Liver (tissue), 9 donors: ENCODE data around the gene CYP2C8. TPM values are rescaled to one million over a fixed set of nuclear protein-coding genes. Genes with fewer than 3 reads are reported as not detected.
A peak's percentile ranks its signal among the peaks of the same experiment; 100 is the strongest.

ENCODE experiments used
- DNase-seq: peaks from one replicate; pipeline ENCODE4 v3.0.0-alpha.2; 2017; ENCODE audit warnings: low spot score
- H3K27ac ChIP-seq, 2 donors: one replicate each; pipeline ENCODE4 v1.7.0; 2013; ENCODE audit warnings: inconsistent platforms in 2 of 2, low read length in 2 of 2, control low read depth in 1 of 2, low read depth in 1 of 2, mild to moderate bottlenecking in 1 of 2
- H3K27me3 ChIP-seq, 4 donors: one replicate each; pipeline versions ENCODE4 v1.6.1 to v1.7.0; 2013; ENCODE audit warnings: low read length in 3 of 4, inconsistent platforms in 1 of 4, mild to moderate bottlenecking in 1 of 4, moderate library complexity in 1 of 4; ENCODE audit not compliant: control insufficient read depth in 4 of 4, insufficient read depth in 4 of 4
- H3K36me3 ChIP-seq, 4 donors: one replicate each; pipeline versions ENCODE4 v1.6.1 to v1.7.0; 2013; ENCODE audit warnings: low read length in 3 of 4, mild to moderate bottlenecking in 3 of 4, low read depth in 1 of 4, moderate library complexity in 1 of 4; ENCODE audit not compliant: control insufficient read depth in 4 of 4, insufficient read depth in 3 of 4
- H3K4me1 ChIP-seq, 4 donors: one replicate each; pipeline versions ENCODE4 v1.6.1 to v1.7.0; 2013; ENCODE audit warnings: low read length in 3 of 4, mild to moderate bottlenecking in 3 of 4, moderate library complexity in 1 of 4; ENCODE audit not compliant: control insufficient read depth in 4 of 4, insufficient read depth in 4 of 4
- H3K4me3 ChIP-seq, 3 donors: one replicate each; pipeline versions ENCODE4 v1.6.1 to v1.7.0; 2013; ENCODE audit warnings: low read length in 3 of 3, control low read depth in 1 of 3, low read depth in 1 of 3, mild to moderate bottlenecking in 1 of 3
- H3K9ac ChIP-seq, 2 donors: one replicate each; pipeline ENCODE4 v1.7.0; 2013; ENCODE audit warnings: low read length in 2 of 2, mild to moderate bottlenecking in 2 of 2, moderate library complexity in 2 of 2, control low read depth in 1 of 2, low read depth in 1 of 2
- H3K9me3 ChIP-seq, 4 donors: one replicate each; pipeline versions ENCODE4 v1.6.1 to v1.7.0; 2013; ENCODE audit warnings: low read length in 3 of 4; ENCODE audit not compliant: control insufficient read depth in 4 of 4
- EGR1 ChIP-seq, 2 donors: IDR thresholded peaks; 2 replicates each; pipeline ENCODE4 v1.6.1; 2016 to 2018; ENCODE audit warnings: antibody characterized with exemption in 2 of 2, low read depth in 2 of 2
- FOXA1 ChIP-seq: IDR thresholded peaks from 2 replicates; pipeline ENCODE4 v1.6.1; 2016; ENCODE audit warnings: antibody characterized with exemption
- FOXA2 ChIP-seq: IDR thresholded peaks from 2 replicates; pipeline ENCODE4 v1.6.1; 2016; ENCODE audit warnings: antibody characterized with exemption
- GABPA ChIP-seq, 2 donors: IDR thresholded peaks in 1 of 2; conservative IDR thresholded peaks in 1 of 2; 2 replicates each; pipeline ENCODE4 v1.6.1; 2016; ENCODE audit warnings: antibody characterized with exemption in 2 of 2, mild to moderate bottlenecking in 1 of 2, moderate library complexity in 1 of 2
- HNF4A ChIP-seq, 2 donors: conservative IDR thresholded peaks; 2 replicates each; pipeline ENCODE4 v1.6.1; 2016; ENCODE audit warnings: antibody characterized with exemption in 2 of 2, mild to moderate bottlenecking in 2 of 2
- HNF4G ChIP-seq: IDR thresholded peaks from 2 replicates; pipeline ENCODE4 v1.6.1; 2016; ENCODE audit warnings: antibody characterized with exemption
- JUND ChIP-seq, 2 donors: IDR thresholded peaks; 2 replicates each; pipeline ENCODE4 v1.6.1; 2016; ENCODE audit warnings: antibody characterized with exemption in 2 of 2
- NR2F2 ChIP-seq: IDR thresholded peaks from 2 replicates; pipeline ENCODE4 v1.6.1; 2016; ENCODE audit warnings: antibody characterized with exemption
- RAD21 ChIP-seq, 2 donors: IDR thresholded peaks; 2 replicates each; pipeline ENCODE4 v1.6.1; 2016; ENCODE audit warnings: antibody characterized with exemption in 2 of 2, mild to moderate bottlenecking in 2 of 2
- RXRA ChIP-seq, 2 donors: IDR thresholded peaks; 2 replicates each; pipeline ENCODE4 v1.6.1; 2017 to 2018; ENCODE audit warnings: antibody characterized with exemption in 2 of 2, mild to moderate bottlenecking in 1 of 2
- SP1 ChIP-seq: IDR thresholded peaks from 2 replicates; pipeline ENCODE4 v1.6.1; 2018; ENCODE audit warnings: antibody characterized with exemption, mild to moderate bottlenecking
- TAF1 ChIP-seq: conservative IDR thresholded peaks from 2 replicates; pipeline ENCODE4 v1.6.1; 2016; ENCODE audit warnings: antibody characterized with exemption, mild to moderate bottlenecking
- YY1 ChIP-seq: IDR thresholded peaks from 2 replicates; pipeline ENCODE4 v1.6.1; 2016; ENCODE audit warnings: antibody characterized with exemption, mild to moderate bottlenecking
- WGBS: extraction: QIAGEN DNeasy Blood & Tissue Kit; methylation state at CpG from one replicate; pipeline ENCODE4 v1.1.7; 2013; 5-methylcytosine and 5-hydroxymethylcytosine counted together
- polyA plus RNA-seq, 2 donors: library from polyadenylated mRNA; stranded (reverse) in 1 of 2; unstranded in 1 of 2; fragments of 200-250 nt in 1 of 2; fragments of >200 nt in 1 of 2; fragmentation: Nextera tagmentation in 1 of 2; extraction: Ambion mirVana in 1 of 2; gene quantifications; one replicate each; pipeline versions ENCODE4 v1.2.1 to v1.2.3, GENCODE V29; 2013 to 2015
- total RNA-seq, 2 donors: library from RNA; depleted of rRNA; stranded (reverse); fragments of >200 nt; gene quantifications; one replicate each; pipeline ENCODE4 v1.2.3, GENCODE V29; 2014
- TF ChIP-seq, protein P1 (sequence below): IDR thresholded peaks from 2 replicates; pipeline ENCODE4 v1.6.1; 2016; ENCODE audit warnings: antibody characterized with exemption
- TF ChIP-seq, protein P2 (sequence below): IDR thresholded peaks from 2 replicates; pipeline ENCODE4 v1.6.1; 2016; ENCODE audit warnings: antibody characterized with exemption, mild to moderate bottlenecking
- TF ChIP-seq, protein P3 (sequence below): IDR thresholded peaks from 2 replicates; pipeline ENCODE4 v1.6.1; 2016; ENCODE audit warnings: antibody characterized with exemption
- TF ChIP-seq, protein P4 (sequence below): IDR thresholded peaks from 2 replicates; pipeline ENCODE4 v1.6.1; 2016; ENCODE audit warnings: antibody characterized with exemption
- TF ChIP-seq, protein P5 (sequence below): fragments of 150-350 bp; IDR thresholded peaks from 2 replicates; pipeline ENCODE4 v1.5.1; 2017; ENCODE audit warnings: improper control_type of control experiment, low read depth, low read length; ENCODE audit not compliant: missing input control
- donor health status: healthy.
- donor health status: healthy.
- donor health status: healthy.
- donor health status: healthy.
- donor health status: healthy.

The CYP2C8 gene
- total and polyA plus RNA-seq, 4 donors: 0.33 to 1,126 (median 732) TPM

DNA sequence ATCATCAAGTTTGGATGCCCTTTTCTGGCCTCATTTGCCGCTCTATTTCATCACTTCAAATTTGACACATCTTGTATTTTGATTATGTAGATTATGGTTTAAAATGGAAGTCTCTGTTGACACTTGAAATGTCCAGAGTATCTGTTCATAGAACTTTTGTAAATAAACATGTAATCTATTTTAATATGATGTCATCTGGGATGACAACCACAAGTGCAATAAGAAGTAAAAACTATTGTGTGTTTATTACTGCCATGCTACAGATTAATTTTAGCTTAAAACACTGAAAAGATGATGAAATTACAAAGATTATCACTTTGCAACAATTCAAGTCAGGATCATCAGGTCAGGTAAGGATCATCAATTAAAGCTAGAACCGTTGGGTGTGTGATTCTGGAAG, 30.0 kb downstream of the CYP2C8 start (continued):
- TF ChIP-seq, protein P1, sequence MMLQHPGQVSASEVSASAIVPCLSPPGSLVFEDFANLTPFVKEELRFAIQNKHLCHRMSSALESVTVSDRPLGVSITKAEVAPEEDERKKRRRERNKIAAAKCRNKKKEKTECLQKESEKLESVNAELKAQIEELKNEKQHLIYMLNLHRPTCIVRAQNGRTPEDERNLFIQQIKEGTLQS: no peak
- no peak for TF ChIP-seq RAD21 (IDR thresholded peaks at IDR 0.05)

DNA sequence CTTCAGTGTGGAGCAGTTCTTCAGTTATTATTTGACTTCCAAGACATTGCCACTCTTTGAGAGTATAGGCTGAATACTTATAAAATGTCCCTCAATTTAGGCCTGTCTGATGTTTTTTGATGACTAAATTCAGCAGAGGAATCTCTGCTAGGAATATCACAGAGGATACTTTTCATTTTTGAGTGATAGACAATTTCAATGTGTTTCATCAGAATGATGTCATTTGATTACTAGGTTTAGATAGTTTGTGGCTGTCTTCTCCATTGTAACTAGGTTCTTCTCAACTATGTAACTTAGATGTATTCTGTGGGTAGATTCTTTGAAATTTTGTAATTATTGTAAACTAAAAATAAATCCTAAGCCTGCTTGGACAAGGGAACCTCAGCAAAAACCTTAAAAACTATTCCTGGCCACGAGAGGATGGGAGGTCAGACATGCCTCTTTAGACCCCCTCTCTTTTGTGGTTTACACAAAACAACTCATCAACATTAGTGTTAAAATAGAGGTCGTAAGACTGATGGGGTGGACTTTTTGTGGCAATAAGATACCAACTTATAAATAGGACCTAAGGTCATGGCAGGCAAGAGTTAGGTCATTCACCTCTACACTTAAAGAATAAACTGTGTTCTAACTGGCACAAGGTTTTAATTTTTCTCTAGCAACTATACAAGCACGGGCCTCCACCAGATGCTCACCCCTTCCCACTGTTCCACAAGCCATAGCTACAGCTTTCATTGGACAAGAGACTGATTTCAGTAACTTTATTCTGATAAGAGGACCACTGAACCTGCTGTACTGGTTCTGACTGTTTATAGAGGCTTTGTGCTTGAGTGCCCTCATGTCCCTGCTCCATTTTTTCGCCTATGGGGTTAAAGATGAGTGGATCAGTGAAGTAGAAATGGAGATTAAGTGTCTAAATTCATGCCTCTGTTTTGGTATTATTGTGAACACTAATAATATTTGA, 33.7 kb downstream of the CYP2C8 start:
- Histone ChIP-seq H3K4me3 (no peak overlapping the region), H3K9me3 (no peaks in the 10 kb centered on the region), H3K9ac (no peak overlapping the region), H3K36me3 (peaks cover 2 to 41% (median 32%) of the 10 kb centered on the region in 4 donors), H3K27ac (peak overlapping the region; percentile 32 to 47), H3K4me1 (no peaks in the 10 kb centered on the region), H3K27me3 (no peaks in the 10 kb centered on the region)
- 25% methylated on average over 4 of the region's 4 CpGs for WGBS
- peak in 1 of 2 donors; percentile 30 for TF ChIP-seq JUND (IDR thresholded peaks at IDR 0.05)
- peak; percentile 69 to 78 for TF ChIP-seq RXRA (IDR thresholded peaks at IDR 0.05)
- peak in 1 of 2 donors; percentile 44 for TF ChIP-seq EGR1 (IDR thresholded peaks at IDR 0.05; ENCODE audit: low read depth in 2 of 2)
- no peak for TF ChIP-seq TAF1
- TF ChIP-seq HNF4A (conservative IDR thresholded peaks at IDR 0.05): peak in 1 of 2 donors; percentile 9
- TF ChIP-seq, protein P2, sequence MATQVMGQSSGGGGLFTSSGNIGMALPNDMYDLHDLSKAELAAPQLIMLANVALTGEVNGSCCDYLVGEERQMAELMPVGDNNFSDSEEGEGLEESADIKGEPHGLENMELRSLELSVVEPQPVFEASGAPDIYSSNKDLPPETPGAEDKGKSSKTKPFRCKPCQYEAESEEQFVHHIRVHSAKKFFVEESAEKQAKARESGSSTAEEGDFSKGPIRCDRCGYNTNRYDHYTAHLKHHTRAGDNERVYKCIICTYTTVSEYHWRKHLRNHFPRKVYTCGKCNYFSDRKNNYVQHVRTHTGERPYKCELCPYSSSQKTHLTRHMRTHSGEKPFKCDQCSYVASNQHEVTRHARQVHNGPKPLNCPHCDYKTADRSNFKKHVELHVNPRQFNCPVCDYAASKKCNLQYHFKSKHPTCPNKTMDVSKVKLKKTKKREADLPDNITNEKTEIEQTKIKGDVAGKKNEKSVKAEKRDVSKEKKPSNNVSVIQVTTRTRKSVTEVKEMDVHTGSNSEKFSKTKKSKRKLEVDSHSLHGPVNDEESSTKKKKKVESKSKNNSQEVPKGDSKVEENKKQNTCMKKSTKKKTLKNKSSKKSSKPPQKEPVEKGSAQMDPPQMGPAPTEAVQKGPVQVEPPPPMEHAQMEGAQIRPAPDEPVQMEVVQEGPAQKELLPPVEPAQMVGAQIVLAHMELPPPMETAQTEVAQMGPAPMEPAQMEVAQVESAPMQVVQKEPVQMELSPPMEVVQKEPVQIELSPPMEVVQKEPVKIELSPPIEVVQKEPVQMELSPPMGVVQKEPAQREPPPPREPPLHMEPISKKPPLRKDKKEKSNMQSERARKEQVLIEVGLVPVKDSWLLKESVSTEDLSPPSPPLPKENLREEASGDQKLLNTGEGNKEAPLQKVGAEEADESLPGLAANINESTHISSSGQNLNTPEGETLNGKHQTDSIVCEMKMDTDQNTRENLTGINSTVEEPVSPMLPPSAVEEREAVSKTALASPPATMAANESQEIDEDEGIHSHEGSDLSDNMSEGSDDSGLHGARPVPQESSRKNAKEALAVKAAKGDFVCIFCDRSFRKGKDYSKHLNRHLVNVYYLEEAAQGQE: no peak
- DNase-seq: no peak

DNA sequence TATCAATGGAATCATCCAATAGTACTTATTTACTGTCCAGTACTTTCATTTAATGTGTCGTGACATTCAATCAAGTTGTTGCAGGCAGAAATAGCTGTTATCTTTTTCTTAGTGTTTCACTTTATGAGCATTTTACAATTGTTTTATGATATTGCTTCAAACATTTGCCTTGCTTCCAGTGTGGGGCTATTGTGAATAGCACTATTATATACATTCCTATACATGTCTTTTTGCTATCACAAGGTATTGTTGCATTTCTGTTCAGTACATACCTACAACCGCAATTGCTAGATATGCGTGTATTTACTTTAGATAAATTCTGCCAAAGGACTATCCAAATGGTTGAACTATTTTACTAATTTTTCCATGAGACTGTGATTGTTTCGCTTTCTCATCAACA, 34.9 kb downstream of the CYP2C8 start:
- DNase-seq: no peak
- H3K27me3 ChIP-seq: no peaks in the 10 kb centered on the region
- H3K36me3 ChIP-seq: peaks cover 2 to 29% (median 20%) of the 10 kb centered on the region in 4 donors
- H3K4me1 ChIP-seq: no peaks in the 10 kb centered on the region
- H3K4me3 ChIP-seq: no peak overlapping the region
- H3K27ac ChIP-seq: no peak overlapping the region
- H3K9me3 ChIP-seq: no peaks in the 10 kb centered on the region
- WGBS: 52% methylated on average over 4 of the region's 4 CpGs
- H3K9ac ChIP-seq: no peak overlapping the region
- TF ChIP-seq TAF1 (no peak), RXRA (IDR thresholded peaks at IDR 0.05) (no peak), EGR1 (IDR thresholded peaks at IDR 0.05; ENCODE audit: low read depth in 2 of 2) (no peak), HNF4G (no peak), FOXA2 (no peak), NR2F2 (no peak), YY1 (no peak), GABPA (IDR thresholded peaks at IDR 0.05 in 1 of 2, conservative IDR thresholded peaks at IDR 0.05 in 1 of 2) (no peak), HNF4A (conservative IDR thresholded peaks at IDR 0.05) (no peak), SP1 (no peak), JUND (IDR thresholded peaks at IDR 0.05) (no peak), FOXA1 (no peak), RAD21 (IDR thresholded peaks at IDR 0.05) (no peak)
- TF ChIP-seq, protein P3, sequence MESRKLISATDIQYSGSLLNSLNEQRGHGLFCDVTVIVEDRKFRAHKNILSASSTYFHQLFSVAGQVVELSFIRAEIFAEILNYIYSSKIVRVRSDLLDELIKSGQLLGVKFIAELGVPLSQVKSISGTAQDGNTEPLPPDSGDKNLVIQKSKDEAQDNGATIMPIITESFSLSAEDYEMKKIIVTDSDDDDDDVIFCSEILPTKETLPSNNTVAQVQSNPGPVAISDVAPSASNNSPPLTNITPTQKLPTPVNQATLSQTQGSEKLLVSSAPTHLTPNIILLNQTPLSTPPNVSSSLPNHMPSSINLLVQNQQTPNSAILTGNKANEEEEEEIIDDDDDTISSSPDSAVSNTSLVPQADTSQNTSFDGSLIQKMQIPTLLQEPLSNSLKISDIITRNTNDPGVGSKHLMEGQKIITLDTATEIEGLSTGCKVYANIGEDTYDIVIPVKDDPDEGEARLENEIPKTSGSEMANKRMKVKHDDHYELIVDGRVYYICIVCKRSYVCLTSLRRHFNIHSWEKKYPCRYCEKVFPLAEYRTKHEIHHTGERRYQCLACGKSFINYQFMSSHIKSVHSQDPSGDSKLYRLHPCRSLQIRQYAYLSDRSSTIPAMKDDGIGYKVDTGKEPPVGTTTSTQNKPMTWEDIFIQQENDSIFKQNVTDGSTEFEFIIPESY: no peak
- TF ChIP-seq, protein P4, sequence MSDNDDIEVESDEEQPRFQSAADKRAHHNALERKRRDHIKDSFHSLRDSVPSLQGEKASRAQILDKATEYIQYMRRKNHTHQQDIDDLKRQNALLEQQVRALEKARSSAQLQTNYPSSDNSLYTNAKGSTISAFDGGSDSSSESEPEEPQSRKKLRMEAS: no peak
- TF ChIP-seq, protein P5, sequence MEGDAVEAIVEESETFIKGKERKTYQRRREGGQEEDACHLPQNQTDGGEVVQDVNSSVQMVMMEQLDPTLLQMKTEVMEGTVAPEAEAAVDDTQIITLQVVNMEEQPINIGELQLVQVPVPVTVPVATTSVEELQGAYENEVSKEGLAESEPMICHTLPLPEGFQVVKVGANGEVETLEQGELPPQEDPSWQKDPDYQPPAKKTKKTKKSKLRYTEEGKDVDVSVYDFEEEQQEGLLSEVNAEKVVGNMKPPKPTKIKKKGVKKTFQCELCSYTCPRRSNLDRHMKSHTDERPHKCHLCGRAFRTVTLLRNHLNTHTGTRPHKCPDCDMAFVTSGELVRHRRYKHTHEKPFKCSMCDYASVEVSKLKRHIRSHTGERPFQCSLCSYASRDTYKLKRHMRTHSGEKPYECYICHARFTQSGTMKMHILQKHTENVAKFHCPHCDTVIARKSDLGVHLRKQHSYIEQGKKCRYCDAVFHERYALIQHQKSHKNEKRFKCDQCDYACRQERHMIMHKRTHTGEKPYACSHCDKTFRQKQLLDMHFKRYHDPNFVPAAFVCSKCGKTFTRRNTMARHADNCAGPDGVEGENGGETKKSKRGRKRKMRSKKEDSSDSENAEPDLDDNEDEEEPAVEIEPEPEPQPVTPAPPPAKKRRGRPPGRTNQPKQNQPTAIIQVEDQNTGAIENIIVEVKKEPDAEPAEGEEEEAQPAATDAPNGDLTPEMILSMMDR: no peak
